DMS79 treated with DMSO at 0.1 percent for 48 hours (cell line): ENCODE data around the gene GRK2.

Experiments used
- DNase-seq: peaks from one replicate; lab custom pipeline; 2025; lab: John Stamatoyannopoulos, UW

Gene GRK2

GRCh38 chr11:67301313-67301921 is 35.1 kb downstream of the GRK2 start:
- DNase-seq: no peak

GRCh38 chr11:67301951-67302516 is 35.8 kb downstream of the GRK2 start:
- DNase-seq: peak; percentile 75

- peak; percentile 46 for DNase-seq
Observed at GRCh38 chr11:67302571-67303131, 36.4 kb downstream of the GRK2 start.

- DNase-seq: peak; percentile 61
Observed at GRCh38 chr11:67303132-67303834, 37.0 kb downstream of the GRK2 start, which contains the start of gene SSH3. TSS of gene SSH3 (plus strand) at chr11:67303530. CDS start at chr11:67303626, 96 bp downstream.

GRCh38 chr11:67303835-67304411 is 37.6 kb downstream of the GRK2 start:
- DNase-seq: no peak

GRCh38 chr11:67304511-67305113 is 38.3 kb downstream of the GRK2 start:
- DNase-seq: no peak

GRCh38 chr11:67306769-67307544 is 40.7 kb downstream of the GRK2 start:
- DNase-seq: no peak

- no peak for DNase-seq
Observed at GRCh38 chr11:67307545-67308001, 41.3 kb downstream of the GRK2 start.

GRCh38 chr11:67308031-67308866 is 42.0 kb downstream of the GRK2 start:
- DNase-seq: no peak

- DNase-seq: no peak
Observed at GRCh38 chr11:67309166-67309565, 42.9 kb downstream of the GRK2 start.

GRCh38 chr11:67309661-67310061 is 43.4 kb downstream of the GRK2 start:
- DNase-seq: no peak

- no peak for DNase-seq
Observed at GRCh38 chr11:67310246-67311050, 44.2 kb downstream of the GRK2 start.

- no peak for DNase-seq
Observed at GRCh38 chr11:67311051-67311555, 44.8 kb downstream of the GRK2 start.

GRCh38 chr11:67311556-67312082 is 45.3 kb downstream of the GRK2 start:
- DNase-seq: no peak

GRCh38 chr11:67312187-67313021 is 46.1 kb downstream of the GRK2 start:
- no peak for DNase-seq

GRCh38 chr11:67313125-67313890 is 47.0 kb downstream of the GRK2 start:
- no peak for DNase-seq

GRCh38 chr11:67314218-67314617 is 47.9 kb downstream of the GRK2 start:
- DNase-seq: no peak
